ENCODE measurements around the gene PDPR.
"Not testable (repeated sequence)": the region's sequence is repeated elsewhere in the genome, so short reads cannot be mapped to it uniquely, and the experiment has no call there.

- TF ChIP-seq, protein P1, sequence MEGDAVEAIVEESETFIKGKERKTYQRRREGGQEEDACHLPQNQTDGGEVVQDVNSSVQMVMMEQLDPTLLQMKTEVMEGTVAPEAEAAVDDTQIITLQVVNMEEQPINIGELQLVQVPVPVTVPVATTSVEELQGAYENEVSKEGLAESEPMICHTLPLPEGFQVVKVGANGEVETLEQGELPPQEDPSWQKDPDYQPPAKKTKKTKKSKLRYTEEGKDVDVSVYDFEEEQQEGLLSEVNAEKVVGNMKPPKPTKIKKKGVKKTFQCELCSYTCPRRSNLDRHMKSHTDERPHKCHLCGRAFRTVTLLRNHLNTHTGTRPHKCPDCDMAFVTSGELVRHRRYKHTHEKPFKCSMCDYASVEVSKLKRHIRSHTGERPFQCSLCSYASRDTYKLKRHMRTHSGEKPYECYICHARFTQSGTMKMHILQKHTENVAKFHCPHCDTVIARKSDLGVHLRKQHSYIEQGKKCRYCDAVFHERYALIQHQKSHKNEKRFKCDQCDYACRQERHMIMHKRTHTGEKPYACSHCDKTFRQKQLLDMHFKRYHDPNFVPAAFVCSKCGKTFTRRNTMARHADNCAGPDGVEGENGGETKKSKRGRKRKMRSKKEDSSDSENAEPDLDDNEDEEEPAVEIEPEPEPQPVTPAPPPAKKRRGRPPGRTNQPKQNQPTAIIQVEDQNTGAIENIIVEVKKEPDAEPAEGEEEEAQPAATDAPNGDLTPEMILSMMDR (IDR thresholded peaks at IDR 0.05) = not testable (repeated sequence)
- not testable (repeated sequence) for TF ChIP-seq EP300 (IDR thresholded peaks at IDR 0.05)
Observed at GRCh38 chr16:70120398-70120797, 6.3 kb downstream of the PDPR start.

All from sigmoid colon (tissue), 4 donors.